HG03103 (cell line): Measurements from ENCODE around the gene SLCO1B3.
"Not testable (repeated sequence)": the region's sequence is repeated elsewhere in the genome, so short reads cannot be mapped to it uniquely, and the experiment has no call there.

Experiments used
- ATAC-seq: cut with Tn5 transposase; IDR thresholded peaks from one replicate; pipeline ENCODE4 v1.9.1; 2021; ENCODE audit warnings: low read depth; ENCODE audit not compliant: unreplicated experiment

Gene SLCO1B3, protein sequence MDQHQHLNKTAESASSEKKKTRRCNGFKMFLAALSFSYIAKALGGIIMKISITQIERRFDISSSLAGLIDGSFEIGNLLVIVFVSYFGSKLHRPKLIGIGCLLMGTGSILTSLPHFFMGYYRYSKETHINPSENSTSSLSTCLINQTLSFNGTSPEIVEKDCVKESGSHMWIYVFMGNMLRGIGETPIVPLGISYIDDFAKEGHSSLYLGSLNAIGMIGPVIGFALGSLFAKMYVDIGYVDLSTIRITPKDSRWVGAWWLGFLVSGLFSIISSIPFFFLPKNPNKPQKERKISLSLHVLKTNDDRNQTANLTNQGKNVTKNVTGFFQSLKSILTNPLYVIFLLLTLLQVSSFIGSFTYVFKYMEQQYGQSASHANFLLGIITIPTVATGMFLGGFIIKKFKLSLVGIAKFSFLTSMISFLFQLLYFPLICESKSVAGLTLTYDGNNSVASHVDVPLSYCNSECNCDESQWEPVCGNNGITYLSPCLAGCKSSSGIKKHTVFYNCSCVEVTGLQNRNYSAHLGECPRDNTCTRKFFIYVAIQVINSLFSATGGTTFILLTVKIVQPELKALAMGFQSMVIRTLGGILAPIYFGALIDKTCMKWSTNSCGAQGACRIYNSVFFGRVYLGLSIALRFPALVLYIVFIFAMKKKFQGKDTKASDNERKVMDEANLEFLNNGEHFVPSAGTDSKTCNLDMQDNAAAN

DNA sequence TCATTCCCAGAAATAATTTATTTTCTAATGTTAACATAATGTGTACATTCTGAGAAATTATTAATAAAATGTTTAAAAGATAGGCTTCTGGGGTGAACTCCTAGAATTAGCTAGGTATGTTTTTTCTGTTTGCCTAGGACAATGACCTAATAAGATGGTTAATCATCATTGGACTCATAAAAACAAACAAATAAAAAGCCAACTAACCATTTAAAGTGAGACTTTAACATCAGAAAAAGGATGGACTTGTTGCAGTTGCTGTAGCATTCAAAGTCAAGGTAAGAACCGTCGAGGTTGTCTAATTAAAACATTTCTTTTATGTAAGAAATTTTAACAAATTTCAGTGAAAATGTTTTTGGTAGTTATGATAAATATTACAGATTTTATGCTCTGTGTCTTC, at the start of gene SLCO1B3:
Gene SLCO1B3, plus strand, starts transcription at position 219 of the 400 bp plus-strand sequence. CDS start 5,034 bp downstream, outside the sequence.
- no peak for ATAC-seq

DNA sequence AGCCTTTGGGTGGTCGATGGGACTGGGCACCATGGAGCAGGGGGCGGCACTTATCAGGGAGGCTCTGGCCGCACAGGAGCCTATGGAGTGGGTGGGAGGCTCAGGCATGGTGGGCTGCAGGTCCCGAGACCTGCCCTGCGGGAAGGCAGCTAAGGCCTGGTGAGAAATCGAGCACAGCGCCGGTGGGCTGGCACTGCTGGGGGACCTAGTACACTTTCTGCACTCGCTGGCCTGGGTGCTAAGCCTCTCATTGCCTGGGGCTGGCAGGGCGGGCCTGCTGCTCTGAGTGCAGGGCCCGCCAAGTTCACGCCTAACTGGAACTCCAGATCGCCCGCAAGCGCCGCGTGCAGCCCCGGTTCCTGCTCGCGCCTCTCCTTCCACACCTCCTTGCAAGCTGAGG, 33.1 kb upstream of the SLCO1B3 start:
- no peak for ATAC-seq

DNA sequence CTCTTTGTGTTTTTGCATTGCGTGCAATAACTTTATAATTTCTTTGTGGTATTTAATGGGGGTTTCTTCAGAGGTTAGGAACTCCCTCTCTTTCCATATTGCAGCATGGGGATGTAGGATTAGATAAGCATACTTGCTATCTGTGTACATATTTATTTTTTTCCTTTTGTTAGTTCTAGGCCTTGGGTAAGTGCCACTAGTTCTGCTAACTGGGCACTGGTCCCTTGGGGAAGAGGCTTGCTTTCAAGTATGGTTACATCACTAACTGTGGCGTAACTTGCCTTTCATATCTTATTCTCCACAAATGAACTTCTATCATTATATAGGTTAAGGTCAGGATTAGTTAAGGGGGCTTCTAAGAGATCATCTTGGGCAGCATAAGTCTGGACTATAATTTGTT, 31.5 kb upstream of the SLCO1B3 start:
- no peak for ATAC-seq

DNA sequence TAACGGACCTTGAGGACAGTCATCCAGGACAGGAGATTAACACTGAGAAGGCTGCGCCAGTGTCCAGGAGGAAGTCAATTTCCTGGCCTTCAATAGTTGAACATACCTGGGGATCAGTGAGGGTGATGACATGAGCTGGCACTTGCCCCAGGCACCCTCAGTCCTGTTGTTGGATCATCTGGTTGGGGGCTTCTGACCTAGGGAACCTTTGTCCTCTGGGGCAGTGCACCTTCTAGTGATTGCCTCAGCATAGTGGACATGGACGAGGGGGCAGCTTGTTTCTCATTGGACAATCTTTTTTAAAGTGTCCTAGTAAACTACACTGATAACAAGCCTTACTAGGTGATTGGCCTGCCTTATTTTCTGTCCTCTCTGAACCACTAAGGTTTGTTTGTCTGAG, 30.5 kb upstream of the SLCO1B3 start:
- ATAC-seq: not testable (repeated sequence)

DNA sequence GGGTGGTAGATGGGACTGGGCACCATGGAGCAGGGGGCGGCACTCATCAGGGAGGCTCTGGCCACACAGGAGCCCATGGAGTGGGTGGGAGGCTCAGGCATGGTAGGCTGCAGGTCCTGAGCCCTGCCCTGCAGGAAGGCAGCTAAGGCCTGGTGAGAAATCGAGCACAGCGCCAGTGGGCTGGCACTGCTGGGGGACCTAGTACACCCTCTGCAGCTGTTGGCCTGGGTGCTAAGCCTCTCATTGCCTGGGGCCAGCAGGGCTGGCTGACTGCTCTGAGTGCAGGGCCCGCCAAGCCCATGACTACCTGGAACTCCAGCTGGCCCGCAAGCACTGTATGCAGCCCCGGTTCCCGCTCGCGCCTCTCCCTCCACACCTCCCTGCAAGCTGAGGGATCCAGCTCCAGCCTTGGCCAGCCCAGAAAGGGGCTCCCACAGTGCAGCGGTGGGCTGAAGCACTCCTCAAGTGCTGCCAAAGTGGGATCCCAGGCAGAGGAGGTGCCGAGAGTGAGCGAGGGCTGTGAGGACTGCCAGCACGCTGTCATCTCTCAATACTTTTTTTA, 26.6 kb upstream of the SLCO1B3 start:
- not testable (repeated sequence) for ATAC-seq

DNA sequence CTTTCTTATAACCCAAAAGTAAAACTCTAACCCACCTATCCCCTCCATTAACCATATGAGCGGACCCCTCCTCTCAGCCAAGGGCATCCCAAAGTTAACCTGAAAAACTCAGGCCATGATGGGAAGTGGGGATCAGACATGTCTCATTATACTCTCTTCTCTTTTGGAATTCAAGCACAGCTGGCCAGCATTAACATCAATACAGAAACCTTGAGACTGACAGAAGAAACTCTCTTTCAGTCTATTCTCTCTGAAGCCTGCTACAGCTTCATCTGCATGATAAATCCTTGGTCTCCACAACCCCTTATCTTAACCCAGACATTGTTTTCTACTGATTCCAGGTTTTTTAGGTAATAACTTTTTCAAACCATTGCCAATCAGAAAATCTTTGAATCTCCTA, 17.5 kb upstream of the SLCO1B3 start:
- ATAC-seq: no peak

DNA sequence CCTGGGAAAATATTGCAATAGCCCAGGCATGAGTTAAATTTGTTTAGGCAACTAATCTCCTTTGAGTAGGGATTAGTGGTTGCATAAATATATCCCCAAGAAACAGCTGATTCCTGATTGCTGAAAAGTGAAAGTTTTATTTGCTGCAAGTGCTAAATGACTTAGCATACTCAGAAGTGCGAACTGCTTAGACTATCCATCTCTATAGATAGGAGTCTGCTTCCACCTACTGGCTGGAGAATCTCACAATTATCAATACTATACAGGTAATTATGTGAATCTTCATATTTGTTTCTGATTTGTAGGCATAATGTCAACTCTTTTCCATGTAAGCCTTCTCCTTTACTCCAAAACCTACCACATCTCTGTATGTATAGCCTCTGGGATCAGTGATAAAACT, 12.0 kb upstream of the SLCO1B3 start:
- ATAC-seq: no peak

DNA sequence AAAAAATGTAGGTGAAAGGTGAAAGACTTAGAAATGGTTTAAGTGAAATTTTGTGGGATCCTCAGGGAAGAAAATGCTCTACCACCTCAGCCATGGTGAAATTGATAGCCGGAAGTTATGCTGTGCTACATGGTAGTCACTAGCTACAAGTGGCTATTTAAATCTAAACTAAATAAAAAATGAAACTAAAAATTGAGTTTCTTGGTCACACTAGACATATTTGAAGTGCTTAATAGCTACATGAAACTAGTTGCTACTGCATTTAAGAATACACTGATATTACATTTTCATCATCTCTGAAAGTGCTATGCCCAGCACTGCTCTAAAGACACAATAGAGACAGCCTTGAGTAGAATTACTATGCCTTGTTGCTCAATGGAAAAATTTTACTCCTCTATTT, 10.3 kb upstream of the SLCO1B3 start:
- ATAC-seq: no peak

DNA sequence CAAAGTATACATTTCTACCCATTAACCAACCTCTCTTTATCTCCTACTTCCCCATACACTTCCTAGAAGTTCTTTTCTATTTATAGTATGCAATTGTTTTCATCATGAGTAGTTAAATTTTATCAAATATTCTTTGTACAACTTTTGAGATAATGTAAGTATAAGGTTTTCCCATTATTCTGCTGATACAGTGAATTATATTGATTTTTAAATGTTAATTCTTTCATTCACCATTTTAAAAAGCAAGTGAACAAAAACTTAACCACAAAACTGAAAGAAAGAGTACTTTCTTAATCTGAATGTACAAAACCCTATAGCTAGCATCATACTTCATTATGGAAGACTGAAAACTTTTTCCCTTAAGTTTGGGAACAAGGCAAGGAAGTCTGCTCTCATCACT, 9.5 kb upstream of the SLCO1B3 start:
- no peak for ATAC-seq

DNA sequence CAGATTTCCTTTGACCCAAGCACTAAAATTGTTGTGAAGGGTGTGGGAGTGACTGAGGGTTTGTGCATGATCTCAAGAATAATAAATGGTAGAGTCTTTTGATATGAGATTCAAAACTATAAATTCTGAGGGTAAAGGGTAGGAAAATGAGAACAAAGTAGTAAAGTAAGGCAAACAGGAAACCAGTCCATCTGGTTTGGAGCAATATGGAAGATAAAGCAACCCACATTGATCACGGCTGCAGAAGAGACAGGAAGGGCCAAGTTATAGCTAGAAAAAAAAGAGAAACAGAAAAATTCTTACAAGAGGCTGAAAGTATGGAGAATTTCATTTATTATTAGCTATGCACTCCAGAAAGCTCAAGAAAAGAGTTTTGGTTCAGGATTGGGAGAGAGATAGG, 4.6 kb upstream of the SLCO1B3 start:
- ATAC-seq: no peak

DNA sequence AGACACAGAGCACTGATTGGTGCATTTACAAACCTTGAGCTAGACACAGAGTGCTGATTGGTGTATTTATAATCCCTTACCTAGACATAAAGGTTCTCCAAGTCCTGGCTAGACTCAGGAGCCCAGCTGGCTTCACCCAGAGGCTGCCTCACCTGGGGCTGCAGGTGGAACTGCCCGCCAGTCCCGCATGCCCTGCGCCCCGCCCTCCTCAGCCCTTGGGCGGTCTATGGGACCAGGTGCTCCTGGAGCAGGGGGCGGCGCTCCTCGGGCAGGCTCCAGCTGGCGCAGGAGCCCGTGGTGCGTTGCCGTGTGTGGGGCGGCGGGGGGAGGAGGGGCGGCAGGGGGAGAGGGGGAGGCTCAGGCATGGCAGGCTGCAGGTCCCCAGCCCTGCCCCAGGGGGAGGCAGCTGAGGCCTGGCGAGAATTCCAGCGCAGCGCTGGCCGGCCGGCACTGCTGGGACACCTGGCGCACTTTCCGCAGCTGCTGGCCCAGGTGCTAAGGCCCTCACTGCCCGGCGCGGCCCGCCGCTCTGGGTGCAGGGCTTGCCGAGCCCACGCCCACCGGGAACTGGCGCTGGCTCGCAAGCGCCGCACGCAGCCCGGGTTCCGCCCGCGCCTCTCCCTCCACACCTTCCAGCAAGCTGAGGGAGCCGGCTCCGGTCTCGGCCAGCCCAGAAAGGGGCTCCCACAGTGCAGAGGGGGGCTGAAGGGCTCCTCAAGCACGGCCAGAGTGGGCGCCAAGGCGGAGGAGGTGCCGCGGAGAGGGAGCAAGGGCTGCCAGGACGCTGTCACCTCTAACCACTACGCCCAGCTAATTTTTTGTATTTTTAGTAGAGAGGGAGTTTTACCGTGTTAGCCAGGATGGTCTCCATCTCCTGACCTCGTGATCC, 3.1 kb upstream of the SLCO1B3 start:
- no peak for ATAC-seq

DNA sequence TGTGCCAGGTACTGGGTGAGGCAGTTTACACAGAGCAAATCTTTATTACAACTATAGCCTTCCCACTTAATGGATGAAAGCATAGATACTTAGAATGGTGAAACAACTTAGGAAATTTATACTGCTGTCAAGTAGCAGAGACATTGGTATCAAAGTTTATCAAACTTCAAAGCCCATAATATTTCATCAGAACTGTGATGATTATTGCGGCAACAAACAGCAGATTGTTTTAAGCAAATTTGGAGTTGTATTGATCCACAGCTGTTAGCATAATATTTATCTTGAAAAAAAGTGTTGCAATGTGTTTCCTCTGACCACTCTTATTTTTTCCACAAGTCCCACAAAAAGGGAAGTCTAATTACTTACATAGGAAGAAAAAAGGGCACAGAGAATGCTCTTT, 2.0 kb upstream of the SLCO1B3 start:
- ATAC-seq: no peak

DNA sequence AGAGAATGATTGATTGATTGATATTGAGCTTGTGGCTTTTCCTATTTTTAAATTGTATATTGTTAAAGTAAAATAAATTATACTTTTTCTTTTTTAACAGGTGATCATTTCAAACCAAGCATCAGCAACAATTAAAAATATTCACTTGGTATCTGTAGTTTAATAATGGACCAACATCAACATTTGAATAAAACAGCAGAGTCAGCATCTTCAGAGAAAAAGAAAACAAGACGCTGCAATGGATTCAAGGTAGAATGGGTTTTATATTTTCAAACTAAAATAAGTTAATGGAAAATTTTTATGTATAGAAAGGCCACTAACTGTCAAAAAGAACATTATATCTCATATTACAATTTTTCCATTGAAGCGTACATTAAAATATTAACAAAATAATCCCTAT, 5.1 kb downstream of the SLCO1B3 start:
- ATAC-seq: no peak

DNA sequence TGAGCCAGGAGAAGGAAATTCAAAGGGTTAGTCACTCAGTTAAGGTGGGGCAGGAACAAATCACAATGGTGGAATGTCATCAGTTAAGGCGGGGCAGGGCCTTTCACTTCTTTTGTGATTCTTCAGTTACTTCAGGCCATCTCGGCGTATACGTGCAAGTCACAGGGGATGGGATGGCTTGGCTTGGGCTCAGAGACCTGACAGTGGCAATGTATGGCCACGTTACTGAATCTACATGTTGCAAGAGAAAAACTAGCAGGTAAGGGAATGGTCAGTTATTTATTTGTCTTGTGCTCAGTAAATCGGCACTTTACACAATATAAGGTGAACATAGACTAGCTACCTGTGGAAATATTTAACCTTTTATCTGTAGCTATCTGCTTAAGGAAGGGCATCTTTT, 11.9 kb downstream of the SLCO1B3 start:
- ATAC-seq: no peak

DNA sequence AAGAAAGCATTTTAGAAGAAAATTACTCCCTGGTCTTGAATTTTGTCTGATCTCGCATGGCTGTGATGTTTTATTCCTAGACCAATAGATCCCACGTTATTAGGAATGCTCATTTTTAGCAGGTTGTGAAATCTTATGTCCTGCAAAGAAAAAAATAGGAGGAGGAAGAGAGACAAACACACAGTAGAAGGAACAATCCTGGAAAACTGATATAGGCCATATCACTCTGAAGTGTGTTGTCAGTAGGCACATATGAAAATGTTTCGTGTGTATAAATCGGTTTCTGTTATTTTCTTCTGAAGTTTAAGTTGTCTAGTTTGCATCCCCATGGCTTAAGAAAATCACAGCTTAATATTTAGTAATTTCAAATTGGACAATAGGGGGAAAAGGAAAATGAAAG, 12.4 kb downstream of the SLCO1B3 start:
- ATAC-seq: no peak

DNA sequence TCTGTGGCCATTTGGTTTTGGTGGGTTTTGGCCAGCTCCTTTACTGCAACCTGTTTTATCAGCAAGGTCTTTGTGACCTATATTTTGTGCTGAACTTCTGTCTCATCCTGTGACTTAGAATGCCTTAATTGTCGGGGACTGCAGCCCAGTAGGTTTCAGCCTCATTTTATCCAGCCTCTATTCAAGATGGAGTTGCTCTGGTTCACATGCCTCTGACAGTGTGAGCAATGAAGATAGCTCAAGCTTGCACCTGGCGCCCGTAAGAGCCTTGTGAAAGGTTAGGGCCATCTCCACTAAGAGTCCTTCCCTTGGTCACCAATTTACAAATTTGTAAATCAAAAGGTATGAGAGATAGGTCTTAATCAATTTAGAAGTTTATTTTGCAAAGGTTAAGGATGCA, 19.4 kb downstream of the SLCO1B3 start:
- ATAC-seq: no peak

DNA sequence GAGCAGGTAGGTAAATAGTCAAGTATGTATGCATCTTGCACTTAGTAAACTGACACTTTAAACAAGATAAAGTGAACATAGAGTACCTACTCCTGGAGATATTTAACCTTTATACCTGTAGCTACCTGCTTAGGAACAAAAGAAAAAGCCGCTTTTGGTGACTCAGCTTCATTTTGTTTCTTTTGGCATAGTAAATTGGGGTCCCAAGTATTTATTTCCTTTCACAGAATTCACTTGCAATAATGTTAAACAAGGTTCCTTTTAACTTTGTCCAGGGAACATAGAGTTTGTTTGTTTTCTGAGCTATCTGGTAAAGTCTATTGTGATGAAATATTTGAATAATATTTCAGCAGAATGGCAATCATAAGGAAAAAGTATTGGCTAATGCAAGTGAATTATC, 20.0 kb downstream of the SLCO1B3 start:
- ATAC-seq: no peak

DNA sequence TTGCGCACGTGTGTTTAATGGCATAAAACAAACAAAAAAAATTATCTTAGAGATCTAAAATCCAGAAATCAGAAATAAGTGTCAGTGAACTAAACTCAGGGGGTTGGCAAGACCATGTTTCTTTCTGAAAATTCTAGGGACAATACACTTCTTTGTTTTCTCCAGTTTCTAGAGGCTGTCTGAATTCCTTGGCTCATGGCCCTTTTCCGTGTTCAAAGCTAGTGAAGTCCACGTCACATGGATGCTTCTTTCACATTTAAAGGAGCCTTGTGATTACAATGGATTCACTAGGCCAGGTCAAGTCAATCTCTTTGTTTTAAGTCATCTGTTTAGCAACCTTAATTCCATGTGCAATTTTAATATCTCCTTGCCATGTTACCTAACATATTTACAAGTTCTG, 22.4 kb downstream of the SLCO1B3 start:
- no peak for ATAC-seq

DNA sequence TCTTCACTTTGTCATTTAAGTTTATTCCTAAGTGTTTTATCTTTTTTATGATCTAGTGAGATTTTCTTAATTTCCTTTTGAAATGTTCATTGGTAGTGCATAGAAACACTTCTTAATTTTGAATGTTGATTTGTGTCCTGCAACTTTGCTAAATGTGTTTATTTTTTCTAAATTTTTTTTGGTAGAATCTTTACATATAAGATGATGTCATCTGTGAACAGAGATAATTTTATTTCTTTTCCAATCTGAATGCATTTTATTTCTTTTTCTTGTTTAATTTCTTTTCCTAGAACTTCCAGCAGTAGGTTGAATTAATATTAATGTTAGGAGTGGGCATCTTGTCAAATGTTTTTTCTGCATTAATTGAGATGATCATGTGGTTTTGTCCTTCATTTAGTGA, 42.1 kb downstream of the SLCO1B3 start:
- no peak for ATAC-seq

DNA sequence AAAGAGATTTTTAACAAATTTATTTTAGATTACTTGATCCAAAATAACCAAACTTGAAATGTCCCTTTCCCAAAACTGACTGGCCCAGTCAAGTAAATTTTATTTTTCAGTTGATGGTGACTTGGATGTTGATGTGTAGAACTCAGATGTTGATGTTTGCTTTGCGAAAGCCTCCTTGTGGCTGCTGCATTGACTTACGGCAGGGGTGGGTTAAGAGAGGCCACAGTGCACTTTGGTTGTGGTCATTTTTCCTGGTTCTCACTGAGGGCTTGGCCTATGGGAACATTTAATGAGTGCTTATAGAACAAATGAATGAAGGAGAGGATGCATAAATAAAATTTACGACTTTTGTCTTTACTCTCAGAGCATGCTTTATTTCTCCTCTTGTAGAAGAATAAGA, 52.6 kb downstream of the SLCO1B3 start:
- no peak for ATAC-seq

DNA sequence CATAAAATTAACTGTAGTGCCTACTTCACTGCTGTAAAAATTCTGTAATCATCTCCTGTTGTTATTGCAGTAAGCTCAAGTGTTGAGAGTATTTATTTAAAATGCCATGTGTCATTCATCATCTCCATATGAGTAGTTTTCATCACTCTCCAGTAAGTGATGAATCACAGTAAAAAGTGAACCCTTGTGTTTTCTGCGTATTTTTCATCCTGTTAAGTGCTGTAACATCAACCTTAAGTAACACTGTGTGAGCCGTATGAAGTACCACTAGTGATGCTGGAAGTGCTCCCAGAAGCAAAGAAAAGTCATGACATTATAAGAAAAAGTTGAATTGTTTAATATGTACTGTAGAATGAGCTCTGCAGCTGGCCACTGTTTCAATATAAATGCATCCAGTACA, 55.4 kb downstream of the SLCO1B3 start:
- ATAC-seq: no peak
